ENCODE data around the gene ASPDH. TPM values are rescaled to one million over a fixed set of nuclear protein-coding genes. Genes with fewer than 3 reads are reported as not detected.

ASPDH gene
- total RNA-seq, 1 donor from 2014 or later: not detected

GRCh38 chr19:50494186-50495019, 19.3 kb downstream of the ASPDH start:
- no peak for DNase-seq

- no peak for DNase-seq
These were observed 20.5 kb downstream of the ASPDH start for GRCh38 chr19:50493171-50493570.

GRCh38 chr19:50492303-50493052, 21.2 kb downstream of the ASPDH start:
- no peak for DNase-seq

DNA sequence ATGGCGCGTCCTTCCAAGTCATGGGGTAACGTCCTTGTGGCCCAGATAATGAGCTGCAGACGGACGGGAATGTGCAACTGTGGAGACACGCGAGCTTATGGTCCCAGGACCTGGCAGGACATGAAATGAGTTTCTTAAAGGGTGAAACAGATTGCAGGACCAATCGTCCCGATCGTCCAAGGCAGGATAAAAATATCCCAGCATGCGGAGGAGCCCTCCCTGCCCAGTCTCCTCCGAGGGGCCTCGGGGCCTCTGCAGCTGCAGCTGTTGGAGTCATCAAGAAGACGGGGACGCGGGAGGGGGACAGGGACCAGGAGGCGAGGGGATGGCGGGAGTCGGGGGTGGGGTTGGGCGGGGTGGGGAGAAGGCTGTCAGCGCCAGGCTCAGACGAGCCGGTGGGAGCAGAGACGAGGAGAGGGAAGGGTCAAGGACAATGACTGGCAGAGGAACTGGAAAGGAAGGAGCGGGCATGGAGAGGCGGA, 22.7 kb downstream of the ASPDH start:
- no peak for DNase-seq

DNA sequence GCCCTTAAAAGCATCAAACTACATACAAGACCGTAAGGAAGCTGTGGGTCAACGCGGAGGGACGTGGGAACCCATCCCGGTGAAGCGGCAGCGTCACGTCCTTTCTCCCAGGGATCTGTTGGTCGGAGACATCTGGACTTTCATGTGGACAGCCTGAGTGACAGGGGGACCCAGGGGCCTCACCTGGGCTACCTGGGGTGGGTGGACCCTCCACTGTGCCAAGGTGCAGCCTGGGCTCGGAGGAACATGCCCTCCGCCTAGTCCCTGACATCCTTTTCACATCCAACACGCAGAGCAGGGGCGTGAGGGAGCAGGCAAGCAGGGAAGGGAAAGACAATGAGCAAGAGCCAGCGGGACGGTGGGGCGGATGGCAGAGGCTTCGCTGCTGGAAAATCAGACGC, 23.3 kb downstream of the ASPDH start:
- DNase-seq: no peak

DNA sequence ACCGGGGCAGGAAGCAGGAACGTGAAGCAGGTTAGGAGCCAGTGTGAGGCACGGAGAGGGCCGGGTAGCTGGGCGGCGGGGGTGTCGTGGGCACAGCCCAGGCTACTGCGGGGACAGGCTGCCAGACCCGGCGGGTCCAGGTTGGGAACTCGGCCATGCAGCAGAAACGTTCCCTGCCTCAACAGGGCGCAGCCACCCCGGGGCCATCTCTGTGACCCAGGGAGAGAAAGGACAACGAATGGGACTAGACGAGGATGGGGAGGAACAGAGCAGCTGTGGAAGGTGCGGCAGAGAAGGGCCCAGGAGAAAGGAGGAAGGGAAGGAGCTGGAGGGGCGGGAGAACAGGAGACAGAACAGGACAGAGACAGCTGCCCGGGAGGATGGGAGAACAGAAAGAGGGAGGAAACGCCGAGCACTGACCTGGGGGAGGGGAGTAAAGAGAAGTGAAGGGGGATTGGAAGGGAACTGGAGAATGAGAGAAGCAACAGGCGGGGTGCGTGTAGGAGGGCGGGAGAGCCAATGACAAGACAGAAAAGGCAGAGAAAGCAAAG, 24.2 kb downstream of the ASPDH start:
- DNase-seq: no peak

GRCh38 chr19:50488389-50489194, 25.1 kb downstream of the ASPDH start:
- DNase-seq: no peak

DNA sequence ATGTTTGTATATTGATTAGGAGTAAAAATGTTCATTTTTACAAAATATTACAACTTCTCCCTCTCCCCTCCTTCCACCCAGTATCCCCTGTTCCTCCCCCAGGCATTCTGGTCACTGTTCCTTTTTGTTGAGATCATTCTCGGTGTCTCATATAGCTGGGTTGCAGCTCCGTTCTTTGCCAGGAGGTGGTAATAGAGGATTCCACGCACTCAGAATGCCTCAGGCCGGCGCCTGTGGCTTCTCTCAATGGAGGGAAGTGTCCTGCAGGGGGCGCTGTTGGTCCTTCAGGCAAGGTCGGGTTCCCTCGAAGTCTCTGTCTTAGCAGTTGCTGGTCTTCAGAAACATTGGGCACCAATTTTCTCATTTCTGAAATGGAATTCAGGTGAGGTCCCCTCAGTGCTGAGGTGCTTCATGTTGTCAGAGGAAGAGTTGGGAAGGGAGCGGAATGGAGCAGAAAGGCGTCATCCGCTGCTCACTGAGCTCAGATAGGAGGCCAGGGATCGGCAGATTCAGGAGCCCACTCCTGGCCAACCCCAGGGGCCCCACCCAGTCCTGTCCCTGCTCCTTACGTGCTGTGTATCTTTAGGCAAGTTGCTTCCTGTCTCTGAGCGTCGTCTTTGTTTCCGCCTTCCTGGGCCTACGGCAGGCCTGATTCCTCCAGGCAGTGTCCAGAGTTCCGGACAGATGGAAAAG, 26.7 kb downstream of the ASPDH start:
- DNase-seq: peak; percentile 60

DNA sequence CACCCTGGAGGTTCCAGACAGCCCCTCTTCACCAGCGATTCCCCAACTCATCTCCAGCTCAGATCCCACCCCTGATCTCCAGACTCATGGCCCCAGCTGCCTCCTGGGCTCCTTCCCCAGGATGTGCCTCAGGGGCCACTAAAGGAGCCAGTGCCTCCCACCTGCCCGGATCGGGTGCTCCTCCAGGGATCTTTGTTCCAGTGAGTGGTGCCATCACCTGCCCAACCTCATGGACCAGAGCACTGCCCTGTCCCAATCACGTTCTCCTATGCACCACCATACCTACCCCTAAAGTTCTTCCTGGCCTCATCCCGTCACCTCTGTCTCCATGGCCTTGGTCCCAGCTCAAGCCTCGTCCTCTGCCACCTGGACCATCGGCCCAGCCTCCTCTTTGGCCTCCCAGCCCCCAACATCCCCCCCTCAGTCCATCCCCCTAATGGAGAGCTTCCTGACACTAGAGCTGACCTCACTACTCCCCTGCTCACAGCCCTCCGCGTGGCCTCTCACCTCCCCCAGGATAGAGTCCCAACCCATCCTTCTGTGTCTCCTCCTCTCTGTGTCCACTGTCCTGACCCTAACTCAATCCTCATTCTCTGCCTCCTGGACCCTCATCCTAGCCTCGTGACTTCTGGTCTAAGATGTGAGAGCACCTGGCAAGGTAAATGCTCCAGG, 28.3 kb downstream of the ASPDH start:
- no peak for DNase-seq

- DNase-seq: no peak
These were observed 30.8 kb downstream of the ASPDH start for GRCh38 chr19:50482916-50483315.

GRCh38 chr19:50482271-50482855, 31.4 kb downstream of the ASPDH start:
- no peak for DNase-seq

DNA sequence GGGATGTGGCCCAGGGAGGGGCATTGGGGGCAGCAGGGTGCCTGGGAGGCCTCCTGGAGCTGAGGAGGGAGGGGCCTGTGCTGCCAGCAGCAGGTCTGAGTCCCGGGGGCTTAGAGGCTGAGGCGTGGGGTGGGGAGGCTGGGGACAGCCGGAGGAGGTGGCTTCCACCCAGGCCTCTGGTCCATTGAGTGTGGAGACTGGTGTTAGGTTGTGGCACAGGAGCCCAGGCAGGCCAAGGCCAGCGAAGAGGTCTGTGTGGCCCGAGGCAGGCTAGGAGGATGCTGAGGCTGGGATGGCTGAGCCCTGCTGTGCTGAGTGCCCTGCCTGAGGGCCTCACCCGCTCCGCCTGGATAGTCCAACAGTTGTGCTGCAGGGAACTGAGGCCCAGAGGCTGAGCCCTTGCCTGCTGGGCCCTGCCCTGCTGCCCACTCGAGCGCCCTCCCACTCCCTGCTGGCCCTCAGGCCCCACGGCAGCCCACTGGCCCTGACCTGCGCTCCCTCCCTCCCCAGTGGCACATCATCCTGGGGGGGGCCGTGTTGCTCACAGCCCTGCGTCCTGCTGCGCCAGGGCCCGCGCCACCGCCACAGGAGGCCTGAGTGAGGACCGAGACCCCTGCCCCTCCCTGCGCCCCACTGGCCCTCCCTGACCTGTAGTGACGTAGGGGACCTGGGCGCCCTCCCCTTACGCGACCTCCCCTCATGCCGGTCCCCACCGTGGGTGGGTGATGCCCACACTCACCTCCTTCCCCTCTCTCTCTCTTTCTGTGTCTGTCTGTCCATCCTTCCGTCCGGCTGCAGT, 32.2 kb downstream of the ASPDH start:
- no peak for DNase-seq

DNA sequence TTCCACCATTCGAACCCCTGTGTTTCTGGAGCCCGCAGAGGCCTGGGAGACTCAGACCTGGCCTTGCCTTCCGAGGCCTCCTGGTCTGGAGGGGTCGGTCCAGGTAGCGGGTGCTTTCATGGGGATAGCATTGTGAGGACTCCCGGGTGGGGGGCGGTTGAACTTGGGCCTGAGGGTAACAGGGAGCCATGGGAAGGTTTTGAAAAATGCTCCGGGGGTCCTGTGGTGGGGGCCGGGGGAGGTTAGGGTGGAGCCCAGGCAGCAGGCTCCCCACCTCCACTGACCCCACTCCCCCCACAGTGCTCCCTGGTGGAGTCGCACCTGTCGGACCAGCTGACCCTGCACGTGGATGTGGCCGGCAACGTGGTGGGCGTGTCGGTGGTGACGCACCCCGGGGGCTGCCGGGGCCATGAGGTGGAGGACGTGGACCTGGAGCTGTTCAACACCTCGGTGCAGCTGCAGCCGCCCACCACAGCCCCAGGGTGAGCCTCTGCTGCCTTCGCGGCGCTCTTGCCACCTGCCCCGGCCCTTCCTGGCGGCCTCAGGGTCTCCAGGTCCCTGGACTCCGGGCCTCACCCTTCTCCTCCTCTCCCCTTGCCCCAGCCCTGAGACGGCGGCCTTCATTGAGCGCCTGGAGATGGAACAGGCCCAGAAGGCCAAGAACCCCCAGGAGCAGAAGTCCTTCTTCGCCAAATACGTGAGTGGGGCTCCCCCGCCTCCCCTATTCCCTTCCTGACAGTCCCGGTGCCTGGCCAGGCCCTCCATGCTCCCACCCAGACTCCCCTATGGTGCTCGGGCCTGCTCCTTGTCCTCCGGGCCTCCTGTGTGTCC, 33.2 kb downstream of the ASPDH start:
- DNase-seq: no peak

DNA sequence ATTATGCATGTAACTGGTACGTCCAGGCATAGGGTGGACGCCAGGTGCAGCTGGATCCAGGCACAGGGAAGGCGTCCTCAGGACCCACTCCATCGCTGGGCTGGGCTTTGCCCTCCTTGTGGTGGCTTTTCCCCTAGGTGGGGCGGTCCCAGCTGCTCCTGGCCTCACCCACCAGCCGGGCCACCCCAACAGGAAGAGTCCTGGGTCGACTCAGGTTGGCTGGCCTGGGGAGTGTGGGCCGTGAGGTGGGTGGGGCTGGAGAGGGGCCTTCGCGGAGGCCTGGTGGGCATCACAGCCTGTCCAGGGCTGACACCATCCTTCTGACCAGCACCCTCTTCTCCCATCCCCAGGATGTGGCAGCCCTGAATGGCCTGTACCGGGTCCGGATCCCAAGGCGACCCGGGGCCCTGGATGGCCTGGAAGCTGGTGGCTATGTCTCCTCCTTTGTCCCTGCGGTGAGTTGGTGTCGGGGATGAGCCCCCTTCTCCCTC, 33.9 kb downstream of the ASPDH start:
- no peak for DNase-seq

GRCh38 chr19:50478901-50479715, 34.6 kb downstream of the ASPDH start:
- DNase-seq: peak; percentile 73

- no peak for DNase-seq
These were observed 35.8 kb downstream of the ASPDH start for GRCh38 chr19:50477751-50478515.

GRCh38 chr19:50476907-50477238, 36.8 kb downstream of the ASPDH start:
- no peak for DNase-seq

All from dermis blood vessel endothelial cell (primary cell).